Skeletal muscle tissue (tissue), 4 donors: ENCODE measurements around the gene CLINT1. TPM values are rescaled to one million over a fixed set of nuclear protein-coding genes. Genes with fewer than 3 reads are reported as not detected.

Experiments
- H3K27ac ChIP-seq: one replicate; pipeline ENCODE4 v1.7.0; 2013; ENCODE audit warnings: mild to moderate bottlenecking, low read depth, low read length, inconsistent platforms
- H3K27me3 ChIP-seq, 3 donors: one replicate each; pipeline ENCODE4 v1.7.0; 2013; ENCODE audit warnings: low read length in 3 of 3; ENCODE audit not compliant: control insufficient read depth in 3 of 3, insufficient read depth in 3 of 3
- H3K36me3 ChIP-seq, 3 donors: one replicate each; pipeline ENCODE4 v1.7.0; 2013; ENCODE audit warnings: low read length in 3 of 3; ENCODE audit not compliant: control insufficient read depth in 3 of 3, insufficient read depth in 3 of 3
- H3K4me1 ChIP-seq, 3 donors: one replicate each; pipeline ENCODE4 v1.7.0; 2013; ENCODE audit warnings: low read length in 3 of 3, mild to moderate bottlenecking in 3 of 3; ENCODE audit not compliant: control insufficient read depth in 3 of 3, insufficient read depth in 3 of 3
- H3K4me3 ChIP-seq, 3 donors: one replicate each; pipeline ENCODE4 v1.7.0; 2013; ENCODE audit warnings: low read length in 3 of 3
- H3K9ac ChIP-seq, 3 donors: one replicate each; pipeline ENCODE4 v1.7.0; 2013; ENCODE audit warnings: low read length in 3 of 3, mild to moderate bottlenecking in 3 of 3, moderate library complexity in 2 of 3, low read depth in 1 of 3
- H3K9me3 ChIP-seq, 3 donors: one replicate each; pipeline ENCODE4 v1.7.0; 2013; ENCODE audit warnings: low read length in 3 of 3; ENCODE audit not compliant: control insufficient read depth in 3 of 3
- total RNA-seq: library from RNA; depleted of rRNA; stranded (reverse); fragments of >200 nt; gene quantifications from one replicate; pipeline ENCODE4 v1.2.3, GENCODE V29; 2014
- donor health status: Osteomylitis.

CLINT1 gene
- total RNA-seq, 1 donor from 2014 or later, result 53.2 TPM

- no peak overlapping the region for H3K27ac ChIP-seq
- H3K9ac ChIP-seq, result no peak overlapping the region
- H3K9me3 ChIP-seq, result no peaks in the 10 kb centered on the region
- no peaks in the 10 kb centered on the region for H3K27me3 ChIP-seq
- no peak overlapping the region for H3K4me3 ChIP-seq
- no peaks in the 10 kb centered on the region for H3K4me1 ChIP-seq
- H3K36me3 ChIP-seq, result no peaks in the 10 kb centered on the region
These were observed 16.2 kb downstream of the CLINT1 start for GRCh38 chr5:157842787-157843186.

DNA sequence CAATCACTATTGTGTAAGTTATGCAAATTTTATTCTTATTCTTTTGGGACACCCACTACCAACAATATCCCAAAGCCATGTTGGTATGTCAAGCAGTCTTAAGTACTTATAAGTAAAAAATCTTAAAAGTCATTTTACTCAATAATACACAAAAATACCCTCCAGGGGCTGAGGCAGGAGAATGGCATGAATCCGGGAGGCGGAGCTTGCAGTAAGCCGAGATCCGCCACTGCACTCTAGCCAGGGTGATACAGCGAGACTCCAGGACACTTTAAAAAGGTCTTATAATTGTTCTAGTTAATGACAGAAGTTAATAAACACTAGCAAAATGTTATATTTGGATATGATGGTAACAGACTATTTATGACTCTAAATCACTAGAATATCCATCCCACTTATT is 16.8 kb downstream of the CLINT1 start:
- no peaks in the 10 kb centered on the region for H3K36me3 ChIP-seq
- no peak overlapping the region for H3K9ac ChIP-seq
- no peak overlapping the region for H3K4me3 ChIP-seq
- H3K27me3 ChIP-seq, result no peaks in the 10 kb centered on the region
- H3K9me3 ChIP-seq, result no peaks in the 10 kb centered on the region
- H3K27ac ChIP-seq, result no peak overlapping the region
- H3K4me1 ChIP-seq, result no peaks in the 10 kb centered on the region

DNA sequence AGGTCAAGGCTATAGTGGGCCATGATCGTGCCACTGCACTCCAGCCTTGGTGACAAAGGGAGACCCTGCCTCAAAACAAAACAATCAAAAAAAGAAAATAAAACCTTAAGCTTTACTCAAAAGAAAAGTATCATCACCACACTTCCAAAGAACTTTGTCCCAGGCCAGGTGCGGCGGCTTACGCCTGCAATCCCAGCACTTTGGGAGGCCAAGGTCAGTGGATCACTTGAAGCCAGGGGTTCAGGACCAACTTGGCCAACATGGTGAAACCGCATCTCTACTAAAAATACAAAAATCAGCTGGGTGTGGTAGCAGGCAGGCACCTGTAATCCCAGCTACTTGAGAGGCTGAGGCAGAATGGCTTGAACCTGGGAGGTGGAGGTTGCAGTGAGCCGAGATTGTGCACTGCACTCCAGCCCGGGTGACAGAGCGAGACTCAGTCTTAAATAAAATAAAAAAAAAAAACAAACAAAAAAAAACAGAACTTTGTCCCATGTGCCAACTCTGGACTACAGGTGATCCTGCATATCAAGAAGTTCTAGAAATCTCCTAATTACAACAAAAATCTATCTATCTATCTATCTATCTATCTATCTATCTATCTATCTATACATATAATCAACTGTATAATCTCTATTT is 19.7 kb downstream of the CLINT1 start:
- no peak overlapping the region for H3K27ac ChIP-seq

GRCh38 chr5:157836121-157836753 is 22.7 kb downstream of the CLINT1 start:
- H3K9ac ChIP-seq, result no peak overlapping the region
- H3K27me3 ChIP-seq, result no peaks in the 10 kb centered on the region
- H3K4me1 ChIP-seq, result peaks cover 0 to 7% (median 5%) of the 10 kb centered on the region in 3 donors
- H3K27ac ChIP-seq, result no peak overlapping the region
- H3K36me3 ChIP-seq, result no peaks in the 10 kb centered on the region
- H3K4me3 ChIP-seq, result no peak overlapping the region
- no peaks in the 10 kb centered on the region for H3K9me3 ChIP-seq

More for the DNA sequence above, 19.7 kb downstream of the CLINT1 start:
- no peak overlapping the region for H3K9ac ChIP-seq
- H3K36me3 ChIP-seq, result no peaks in the 10 kb centered on the region
- no peak overlapping the region for H3K4me3 ChIP-seq
- H3K9me3 ChIP-seq, result no peaks in the 10 kb centered on the region
- no peaks in the 10 kb centered on the region for H3K27me3 ChIP-seq
- H3K4me1 ChIP-seq, result no peaks in the 10 kb centered on the region

DNA sequence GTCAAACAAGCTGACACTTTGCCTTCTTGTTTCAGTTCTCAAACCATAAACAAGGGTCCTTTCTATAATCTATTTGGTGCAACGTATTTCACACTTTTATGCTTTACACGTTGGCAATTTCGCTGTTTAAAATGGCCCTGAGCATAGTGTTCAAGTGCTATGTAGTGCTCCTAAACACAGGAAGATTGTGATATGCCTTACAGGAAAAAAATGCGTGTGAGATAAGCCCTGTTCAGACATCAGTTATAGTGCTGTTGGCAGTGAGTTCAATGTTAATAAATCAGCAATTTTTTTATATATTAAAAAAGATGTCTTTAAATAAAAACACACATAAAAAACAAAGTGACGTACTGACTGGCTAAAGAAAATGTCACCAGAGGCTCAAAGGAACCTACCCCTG is 23.9 kb downstream of the CLINT1 start:
- Histone ChIP-seq H3K27ac (no peak overlapping the region), H3K9ac (no peak overlapping the region), H3K36me3 (no peaks in the 10 kb centered on the region), H3K27me3 (no peaks in the 10 kb centered on the region), H3K4me1 (peaks cover 0 to 7% (median 5%) of the 10 kb centered on the region in 3 donors), H3K4me3 (no peak overlapping the region), H3K9me3 (no peaks in the 10 kb centered on the region)

- Histone ChIP-seq H3K4me1 (peaks cover 4 to 22% (median 11%) of the 10 kb centered on the region in 3 donors), H3K27me3 (no peaks in the 10 kb centered on the region), H3K9me3 (no peaks in the 10 kb centered on the region), H3K27ac (no peak overlapping the region), H3K4me3 (no peak overlapping the region), H3K36me3 (no peaks in the 10 kb centered on the region), H3K9ac (no peak overlapping the region)
These were observed 29.9 kb downstream of the CLINT1 start for GRCh38 chr5:157828944-157829639.

- Histone ChIP-seq H3K9me3 (no peaks in the 10 kb centered on the region), H3K27me3 (no peaks in the 10 kb centered on the region), H3K4me3 (no peak overlapping the region), H3K27ac (no peak overlapping the region), H3K36me3 (no peaks in the 10 kb centered on the region), H3K9ac (no peak overlapping the region), H3K4me1 (peaks cover 4 to 22% (median 7%) of the 10 kb centered on the region in 3 donors)
These were observed 30.6 kb downstream of the CLINT1 start for GRCh38 chr5:157828105-157828943.

GRCh38 chr5:157827423-157827822 is 31.5 kb downstream of the CLINT1 start:
- Histone ChIP-seq H3K4me3 (no peak overlapping the region), H3K4me1 (peaks cover 4 to 18% (median 6%) of the 10 kb centered on the region in 3 donors), H3K27me3 (no peaks in the 10 kb centered on the region), H3K9me3 (no peaks in the 10 kb centered on the region), H3K9ac (peak overlapping the region in 1 of 3 donors; percentile 15), H3K36me3 (no peaks in the 10 kb centered on the region), H3K27ac (no peak overlapping the region)

- Histone ChIP-seq H3K36me3 (no peaks in the 10 kb centered on the region), H3K9ac (no peak overlapping the region), H3K9me3 (no peaks in the 10 kb centered on the region), H3K27ac (no peak overlapping the region), H3K27me3 (no peaks in the 10 kb centered on the region), H3K4me3 (no peak overlapping the region), H3K4me1 (peaks cover 8 to 23% (median 9%) of the 10 kb centered on the region in 3 donors)
These were observed 35.3 kb downstream of the CLINT1 start for GRCh38 chr5:157823655-157824054.
